ENCODE results near the gene ZNF143.
A peak's percentile ranks its signal among the peaks of the same experiment; 100 is the strongest.

The ZNF143 gene

DNA sequence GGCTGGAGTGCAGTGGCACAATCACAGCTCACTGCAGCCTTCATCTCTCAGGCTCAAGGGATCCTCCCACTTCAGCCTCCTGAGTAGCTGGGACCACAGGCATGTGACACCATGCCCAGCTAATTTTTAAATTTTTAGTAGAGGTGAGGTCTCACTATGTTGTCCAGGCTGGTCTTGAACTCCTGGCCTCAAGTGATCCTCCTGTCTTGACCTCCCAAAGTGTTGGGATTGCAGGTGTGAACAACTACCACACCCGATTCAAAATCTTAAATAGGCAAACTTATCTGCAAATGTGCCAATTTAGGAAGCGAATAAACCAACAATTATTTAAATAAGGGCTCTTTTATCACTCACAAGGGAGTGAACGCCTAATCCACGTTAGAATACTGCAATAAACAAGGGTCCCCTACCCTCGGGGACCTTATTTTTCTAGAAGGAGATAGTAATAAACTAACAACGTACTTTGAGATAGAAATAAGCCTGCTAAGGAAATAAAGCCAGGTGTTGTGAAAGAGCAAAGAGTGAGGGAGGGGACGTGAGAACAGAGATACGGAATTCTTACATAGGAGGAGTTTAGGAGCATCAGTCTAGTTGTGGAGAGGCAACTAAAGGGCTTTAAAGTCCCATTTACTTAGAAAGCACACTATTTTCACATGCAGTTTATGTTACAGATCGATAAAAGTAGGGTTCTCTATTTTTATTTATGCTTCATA lies 109.7 kb downstream of the ZNF143 start:
- no peak overlapping the region for H3K4me3 ChIP-seq (ENCODE audit: low read depth, low read length)
- no peak for DNase-seq (ENCODE audit: low read depth)
- TF ChIP-seq, protein P1, sequence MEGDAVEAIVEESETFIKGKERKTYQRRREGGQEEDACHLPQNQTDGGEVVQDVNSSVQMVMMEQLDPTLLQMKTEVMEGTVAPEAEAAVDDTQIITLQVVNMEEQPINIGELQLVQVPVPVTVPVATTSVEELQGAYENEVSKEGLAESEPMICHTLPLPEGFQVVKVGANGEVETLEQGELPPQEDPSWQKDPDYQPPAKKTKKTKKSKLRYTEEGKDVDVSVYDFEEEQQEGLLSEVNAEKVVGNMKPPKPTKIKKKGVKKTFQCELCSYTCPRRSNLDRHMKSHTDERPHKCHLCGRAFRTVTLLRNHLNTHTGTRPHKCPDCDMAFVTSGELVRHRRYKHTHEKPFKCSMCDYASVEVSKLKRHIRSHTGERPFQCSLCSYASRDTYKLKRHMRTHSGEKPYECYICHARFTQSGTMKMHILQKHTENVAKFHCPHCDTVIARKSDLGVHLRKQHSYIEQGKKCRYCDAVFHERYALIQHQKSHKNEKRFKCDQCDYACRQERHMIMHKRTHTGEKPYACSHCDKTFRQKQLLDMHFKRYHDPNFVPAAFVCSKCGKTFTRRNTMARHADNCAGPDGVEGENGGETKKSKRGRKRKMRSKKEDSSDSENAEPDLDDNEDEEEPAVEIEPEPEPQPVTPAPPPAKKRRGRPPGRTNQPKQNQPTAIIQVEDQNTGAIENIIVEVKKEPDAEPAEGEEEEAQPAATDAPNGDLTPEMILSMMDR (IDR thresholded peaks at IDR 0.05; ENCODE audit: low read depth, low read length, missing control alignments), result no peak

DNA sequence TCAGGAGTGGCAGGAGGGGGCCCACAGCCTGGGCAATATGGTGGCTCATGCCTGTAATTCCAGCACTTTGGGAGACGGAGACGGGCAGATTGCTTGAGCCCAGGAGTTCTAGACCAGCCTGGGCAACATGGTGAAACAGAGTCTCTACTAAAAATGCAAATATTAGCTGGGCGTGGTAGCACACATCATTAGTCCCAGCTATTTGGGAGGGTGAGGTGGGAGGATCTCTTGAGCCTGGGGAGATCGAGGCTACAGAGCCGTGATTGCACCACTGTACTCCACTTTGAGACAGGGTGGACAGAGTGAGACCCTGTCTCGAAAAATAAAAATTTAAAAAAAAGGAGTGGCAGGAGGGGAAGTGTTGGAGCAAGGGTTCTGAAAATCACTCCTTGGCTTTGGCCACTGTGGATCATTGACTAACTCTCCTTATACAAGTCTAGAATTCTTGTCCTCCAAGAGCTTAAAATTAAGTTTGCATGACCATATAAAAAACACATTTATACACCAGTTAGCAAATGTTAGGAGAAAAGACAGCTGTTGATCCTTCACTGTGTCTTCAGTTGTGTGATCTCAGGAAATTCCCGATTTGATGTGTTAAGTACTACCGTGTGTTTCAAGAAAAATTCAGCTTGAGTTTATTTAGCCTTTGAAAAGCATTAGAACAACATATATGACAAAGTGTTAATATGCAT lies 110.4 kb downstream of the ZNF143 start:
- TF ChIP-seq, protein P1 (IDR thresholded peaks at IDR 0.05; ENCODE audit: low read depth, low read length, missing control alignments), result no peak
- no peak overlapping the region for H3K4me3 ChIP-seq (ENCODE audit: low read depth, low read length)
- no peak for DNase-seq (ENCODE audit: low read depth)

DNA sequence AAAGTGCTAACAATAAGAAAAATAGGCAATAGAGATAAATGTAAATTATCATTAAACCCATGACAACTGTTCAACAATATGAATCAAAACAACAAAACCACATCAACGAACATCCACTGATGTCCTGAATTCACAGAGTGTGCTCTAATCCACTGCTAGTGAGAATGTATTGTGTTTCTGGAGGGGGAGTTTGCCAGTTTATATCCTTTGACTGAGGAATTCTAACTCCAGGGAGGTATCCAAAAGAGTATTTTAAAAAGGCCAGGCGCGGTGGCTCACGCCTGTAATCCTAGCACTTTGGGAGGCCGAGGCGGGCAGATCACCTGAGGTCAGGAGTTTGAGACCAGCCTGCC lies 110.9 kb downstream of the ZNF143 start:
- no peak overlapping the region for H3K4me3 ChIP-seq (ENCODE audit: low read depth, low read length)
- TF ChIP-seq, protein P1 (IDR thresholded peaks at IDR 0.05; ENCODE audit: low read depth, low read length, missing control alignments), result no peak
- no peak for DNase-seq (ENCODE audit: low read depth)

DNA sequence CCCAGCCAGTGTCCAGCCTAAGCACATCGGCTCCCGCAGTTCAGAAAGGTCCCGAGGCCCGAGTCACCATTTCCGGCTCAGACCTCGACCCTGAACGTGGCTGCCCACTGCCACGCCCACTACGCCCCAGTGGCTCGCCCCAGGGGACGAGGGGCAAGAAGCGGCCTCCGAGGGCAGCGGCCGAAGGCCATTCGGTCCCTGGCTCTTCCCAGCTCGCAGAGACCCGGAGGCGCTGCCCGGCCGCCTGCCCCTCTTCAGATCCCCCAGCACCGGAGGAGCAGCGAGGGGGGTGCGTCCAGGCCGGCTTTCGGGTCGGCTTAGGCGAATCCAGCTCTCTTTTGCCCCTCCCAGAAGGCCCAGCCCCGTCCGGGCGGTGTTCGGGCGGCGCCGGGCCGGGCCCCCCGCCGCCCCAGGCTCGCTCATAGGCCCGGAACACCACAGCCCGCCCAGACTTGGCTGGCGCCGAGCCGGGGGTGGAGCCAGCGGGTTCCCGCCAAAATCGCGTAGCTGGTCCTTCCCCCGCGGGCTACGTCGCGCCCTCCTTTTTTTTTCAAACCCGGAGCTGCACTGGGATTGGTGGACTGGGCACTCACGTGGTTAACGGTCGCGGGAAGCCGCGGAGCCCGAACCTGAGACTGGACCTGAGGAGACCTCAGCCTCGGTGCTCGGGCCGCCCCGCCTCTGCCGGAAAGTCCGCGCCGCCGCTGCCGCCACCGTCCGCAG lies 112.4 kb downstream of the ZNF143 start, which contains the start of gene WEE1:
Gene WEE1 (plus strand): TSS at position 619 of the 723 bp plus-strand sequence. CDS start 264 bp downstream, outside the sequence.
- TF ChIP-seq, protein P1 (IDR thresholded peaks at IDR 0.05; ENCODE audit: low read depth, low read length, missing control alignments), result no peak
- DNase-seq (ENCODE audit: low read depth), result peak; percentile 91
- peak within 1 kb of the TSS; percentile 88 for H3K4me3 ChIP-seq (ENCODE audit: low read depth, low read length)

DNA sequence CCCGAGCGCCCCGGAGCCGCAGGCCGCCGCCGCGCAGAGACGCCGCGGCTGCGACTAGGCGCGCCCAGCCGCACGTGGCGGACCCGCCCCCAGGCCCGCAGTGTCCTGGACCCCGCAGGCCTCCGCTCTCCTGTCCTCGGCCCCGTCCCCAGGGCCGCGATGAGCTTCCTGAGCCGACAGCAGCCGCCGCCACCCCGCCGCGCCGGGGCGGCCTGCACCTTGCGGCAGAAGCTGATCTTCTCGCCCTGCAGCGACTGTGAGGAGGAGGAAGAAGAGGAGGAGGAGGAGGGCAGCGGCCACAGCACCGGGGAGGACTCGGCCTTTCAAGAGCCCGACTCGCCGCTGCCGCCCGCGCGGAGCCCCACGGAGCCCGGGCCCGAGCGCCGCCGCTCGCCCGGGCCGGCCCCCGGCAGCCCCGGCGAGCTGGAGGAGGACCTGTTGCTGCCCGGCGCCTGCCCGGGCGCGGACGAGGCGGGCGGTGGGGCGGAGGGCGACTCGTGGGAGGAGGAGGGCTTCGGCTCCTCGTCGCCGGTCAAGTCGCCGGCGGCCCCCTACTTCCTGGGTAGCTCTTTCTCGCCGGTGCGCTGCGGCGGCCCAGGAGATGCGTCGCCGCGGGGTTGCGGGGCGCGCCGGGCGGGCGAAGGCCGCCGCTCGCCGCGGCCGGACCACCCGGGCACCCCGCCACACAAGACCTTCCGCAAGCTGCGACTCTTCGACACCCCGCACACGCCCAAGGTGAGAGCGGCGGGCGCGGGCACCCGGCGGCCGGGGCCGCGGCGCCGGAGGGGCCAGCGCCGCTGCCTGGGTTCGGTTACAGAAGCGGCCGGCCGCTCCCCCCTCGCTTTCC lies 113.2 kb downstream of the ZNF143 start:
- TF ChIP-seq, protein P1 (IDR thresholded peaks at IDR 0.05; ENCODE audit: low read depth, low read length, missing control alignments), result no peak
- peak overlapping the region; percentile 88 for H3K4me3 ChIP-seq (ENCODE audit: low read depth, low read length)
- DNase-seq (ENCODE audit: low read depth), result no peak

DNA sequence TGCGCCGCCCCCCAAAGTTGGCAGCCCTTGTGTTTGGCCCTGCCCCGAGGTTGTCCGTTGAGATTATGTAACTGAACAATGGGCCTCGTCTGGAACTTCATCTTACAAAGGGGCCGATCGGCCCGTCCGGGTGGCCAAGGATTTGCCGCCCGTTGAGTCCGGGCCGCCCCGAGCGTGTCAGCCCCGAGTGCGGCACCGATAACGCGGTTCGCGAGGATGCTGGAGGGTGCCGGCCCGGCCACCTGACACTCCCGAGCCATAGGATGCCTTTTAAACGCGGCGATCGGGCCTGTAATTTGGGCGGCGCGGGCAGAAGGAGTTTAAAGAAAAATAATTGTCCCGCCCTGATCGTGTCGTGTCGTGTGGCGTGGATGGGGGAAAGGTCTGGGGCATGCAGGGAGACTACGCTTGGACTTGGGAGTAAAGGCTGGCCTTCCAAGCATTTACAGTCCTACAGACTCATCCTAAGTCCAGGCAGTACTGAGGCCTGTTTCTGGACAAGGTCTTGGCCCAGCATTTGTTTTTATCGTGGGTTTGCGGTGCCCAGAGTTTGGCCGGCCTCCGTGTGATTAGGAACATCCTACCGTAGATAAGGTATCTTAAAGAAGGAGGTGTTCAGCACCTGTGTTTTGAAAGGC lies 113.9 kb downstream of the ZNF143 start:
- DNase-seq (ENCODE audit: low read depth), result no peak
- peak overlapping the region; percentile 88 for H3K4me3 ChIP-seq (ENCODE audit: low read depth, low read length)
- TF ChIP-seq, protein P1 (IDR thresholded peaks at IDR 0.05; ENCODE audit: low read depth, low read length, missing control alignments), result no peak
